ENCODE measurements around the gene ACTN4. TPM values are rescaled to one million over a fixed set of nuclear protein-coding genes. Genes with fewer than 3 reads are reported as not detected.
"Not testable (repeated sequence)": the region's sequence is repeated elsewhere in the genome, so short reads cannot be mapped to it uniquely, and the experiment has no call there.

ACTN4 gene
- total RNA-seq, 1 experiment from 2014 or later, result 615 TPM

- DNase-seq (ENCODE audit: low read depth), result no peak
Observed at GRCh38 chr19:38735257-38735686, 87.8 kb downstream of the ACTN4 start.

DNA sequence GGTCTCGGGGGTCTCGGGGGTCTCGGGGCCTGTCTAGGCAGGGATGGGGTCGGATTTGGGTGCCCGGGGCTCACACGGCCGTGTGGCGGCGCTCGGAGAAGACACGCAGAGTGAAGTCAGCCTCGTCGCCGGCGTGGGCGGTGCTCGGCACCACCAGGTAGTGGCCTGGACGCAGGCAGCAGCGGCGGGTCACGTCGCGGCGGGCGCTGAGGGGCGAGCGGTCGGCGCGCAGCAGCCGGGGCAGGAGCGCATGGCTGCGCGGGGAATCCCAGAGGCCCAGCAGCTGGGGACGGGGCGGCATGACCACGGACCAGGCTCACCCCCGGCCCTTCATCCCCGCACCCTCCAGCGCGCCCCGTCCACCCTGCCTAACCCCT, 88.6 kb downstream of the ACTN4 start:
- DNase-seq (ENCODE audit: low read depth), result no peak

DNA sequence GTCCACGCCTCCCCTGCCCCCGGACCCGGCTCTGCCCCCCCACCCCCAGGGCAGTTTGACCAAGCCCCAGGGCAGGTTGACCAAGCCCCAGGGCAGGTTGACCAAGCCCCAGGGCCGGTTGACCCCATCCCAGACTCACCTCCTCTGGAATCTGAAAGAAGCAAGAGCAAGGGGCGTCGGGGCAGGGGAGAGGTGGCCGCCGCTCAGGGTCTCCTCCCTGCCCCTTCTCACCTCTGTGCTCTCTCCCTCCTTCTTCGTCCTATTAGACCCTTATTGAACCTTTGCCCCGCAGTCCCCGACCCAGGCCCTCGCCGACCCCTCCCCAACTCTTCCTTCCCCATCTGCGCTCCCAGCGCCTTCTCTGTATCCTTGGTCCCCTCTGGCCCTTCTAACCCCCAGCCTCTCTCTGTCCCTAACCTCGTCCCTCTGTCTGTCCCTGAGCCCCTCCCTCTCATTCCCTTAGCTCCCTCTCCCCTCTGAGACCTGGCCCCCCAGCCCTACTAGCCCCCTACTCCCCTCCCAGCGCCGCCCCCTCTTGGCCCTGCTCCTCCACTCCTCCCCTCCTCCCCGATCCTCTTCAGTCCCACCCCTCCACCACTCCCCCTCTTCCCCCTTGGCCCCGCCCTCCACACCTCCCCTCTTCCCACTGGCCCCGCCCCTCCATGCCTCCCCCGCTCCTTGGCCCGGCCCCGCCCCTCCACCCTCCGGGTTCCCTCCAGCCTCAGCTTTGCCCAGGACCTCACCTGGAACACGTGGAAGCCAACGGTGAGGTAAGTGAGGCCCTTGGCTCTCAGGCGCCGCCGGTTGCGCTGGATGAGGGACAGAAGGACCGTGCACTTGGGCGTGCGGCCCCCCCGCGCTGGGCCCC, 89.2 kb downstream of the ACTN4 start:
- no peak for DNase-seq (ENCODE audit: low read depth)

- DNase-seq (ENCODE audit: low read depth), result no peak
Observed at GRCh38 chr19:38737281-38737865, 89.9 kb downstream of the ACTN4 start.

DNA sequence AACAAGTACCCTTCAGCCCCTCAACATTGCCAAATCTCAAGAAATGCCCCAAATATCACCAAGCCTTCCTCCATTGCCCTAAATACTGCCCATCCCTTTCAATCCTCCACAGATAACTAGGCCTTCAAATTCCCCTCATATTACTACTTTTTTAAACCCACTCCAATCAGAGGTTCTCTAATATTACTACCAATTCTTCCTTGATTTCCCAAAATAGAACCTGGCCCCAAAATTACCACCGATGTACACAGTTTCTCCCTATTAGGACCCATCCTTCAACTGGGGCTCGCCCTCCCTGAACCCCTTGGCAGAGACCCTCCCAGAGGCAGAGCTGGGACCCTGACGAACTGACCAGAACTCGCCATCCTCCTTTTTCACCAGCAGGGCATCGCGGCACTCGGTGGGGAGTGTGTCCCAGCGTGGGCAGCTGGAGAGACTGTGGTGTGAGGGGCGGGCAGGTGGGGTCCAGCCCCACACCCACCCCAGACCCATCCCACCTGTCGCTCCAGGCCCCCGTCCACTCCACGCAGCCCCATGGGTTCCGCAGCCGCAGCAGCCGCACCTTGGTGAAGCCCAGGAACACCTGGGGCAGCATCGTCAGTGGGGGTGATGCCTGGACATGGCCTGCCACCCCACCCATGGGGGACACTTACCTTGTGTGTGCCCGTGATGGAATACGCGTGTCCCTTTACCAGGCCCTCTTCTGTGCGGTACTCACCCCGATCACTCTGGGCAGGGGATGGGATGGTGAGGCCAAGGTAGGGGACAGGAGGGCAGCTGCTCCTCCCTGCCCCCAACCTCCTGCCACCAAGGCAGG, 90.7 kb downstream of the ACTN4 start:
- no peak for DNase-seq (ENCODE audit: low read depth)

- no peak for DNase-seq (ENCODE audit: low read depth)
Observed at GRCh38 chr19:38739440-38740256, 92.2 kb downstream of the ACTN4 start.

GRCh38 chr19:38740257-38740592, 92.8 kb downstream of the ACTN4 start:
- no peak for DNase-seq (ENCODE audit: low read depth)

DNA sequence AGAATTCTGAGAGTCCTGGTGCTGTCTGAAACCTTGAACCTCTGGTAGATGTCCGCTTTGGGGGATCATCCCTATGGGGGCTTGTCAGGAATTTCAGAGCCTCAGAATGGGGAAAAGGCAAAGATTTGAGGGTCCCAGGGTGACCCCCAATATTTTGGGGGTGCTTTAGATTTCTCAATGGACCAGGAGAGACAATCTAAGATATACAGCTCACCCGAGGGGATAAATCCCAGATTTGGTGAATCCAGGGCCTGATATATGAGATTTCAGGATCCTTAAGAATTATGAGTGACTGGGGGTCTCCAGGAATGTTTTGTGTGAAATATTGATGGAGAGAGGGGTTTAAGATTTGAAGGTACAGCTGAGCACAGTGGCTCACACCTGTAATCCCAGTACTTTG, 93.5 kb downstream of the ACTN4 start:
- no peak for DNase-seq (ENCODE audit: low read depth)

DNA sequence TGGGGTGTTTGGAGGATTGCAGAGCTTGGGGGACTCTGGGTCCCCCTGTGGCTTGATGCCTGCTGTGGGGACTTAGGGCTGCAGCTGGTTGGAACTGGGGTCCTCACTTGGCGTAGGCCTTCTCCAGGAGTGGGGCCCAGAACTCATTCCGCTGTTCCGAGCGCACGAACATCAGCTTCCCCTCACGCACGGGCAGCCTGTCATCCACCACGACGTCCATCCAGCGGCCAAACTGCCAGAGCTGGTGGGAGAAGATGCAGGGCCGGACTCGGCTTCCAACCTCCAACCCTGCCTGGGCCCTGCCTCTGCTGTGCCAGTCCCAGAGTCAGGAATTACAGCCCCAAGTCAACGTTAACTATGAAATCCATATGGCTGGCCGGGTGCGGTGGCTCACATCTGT, 94.2 kb downstream of the ACTN4 start:
- DNase-seq (ENCODE audit: low read depth), result no peak

GRCh38 chr19:38742296-38742695, 94.8 kb downstream of the ACTN4 start:
- no peak for DNase-seq (ENCODE audit: low read depth)

DNA sequence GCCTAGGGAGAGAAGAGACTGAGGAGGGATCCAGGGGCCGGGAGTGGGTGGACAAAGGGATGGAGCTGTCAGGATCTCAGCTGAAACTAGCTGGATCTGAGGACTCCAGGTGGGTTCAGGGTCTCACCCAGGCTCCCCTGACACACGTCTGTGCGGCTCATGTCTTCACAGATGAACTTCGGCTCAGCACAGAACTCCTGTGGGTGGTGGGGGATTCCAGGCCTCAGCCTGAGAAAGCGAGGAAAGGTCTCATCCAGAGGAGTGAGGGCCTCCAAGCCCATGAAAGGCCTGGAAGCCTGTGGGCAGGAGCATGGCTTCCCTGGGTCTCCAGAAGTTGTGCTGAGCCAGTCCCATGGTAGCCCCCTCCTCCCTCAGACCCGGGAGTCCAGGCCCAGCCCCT, 95.5 kb downstream of the ACTN4 start:
- no peak for DNase-seq (ENCODE audit: low read depth)

DNA sequence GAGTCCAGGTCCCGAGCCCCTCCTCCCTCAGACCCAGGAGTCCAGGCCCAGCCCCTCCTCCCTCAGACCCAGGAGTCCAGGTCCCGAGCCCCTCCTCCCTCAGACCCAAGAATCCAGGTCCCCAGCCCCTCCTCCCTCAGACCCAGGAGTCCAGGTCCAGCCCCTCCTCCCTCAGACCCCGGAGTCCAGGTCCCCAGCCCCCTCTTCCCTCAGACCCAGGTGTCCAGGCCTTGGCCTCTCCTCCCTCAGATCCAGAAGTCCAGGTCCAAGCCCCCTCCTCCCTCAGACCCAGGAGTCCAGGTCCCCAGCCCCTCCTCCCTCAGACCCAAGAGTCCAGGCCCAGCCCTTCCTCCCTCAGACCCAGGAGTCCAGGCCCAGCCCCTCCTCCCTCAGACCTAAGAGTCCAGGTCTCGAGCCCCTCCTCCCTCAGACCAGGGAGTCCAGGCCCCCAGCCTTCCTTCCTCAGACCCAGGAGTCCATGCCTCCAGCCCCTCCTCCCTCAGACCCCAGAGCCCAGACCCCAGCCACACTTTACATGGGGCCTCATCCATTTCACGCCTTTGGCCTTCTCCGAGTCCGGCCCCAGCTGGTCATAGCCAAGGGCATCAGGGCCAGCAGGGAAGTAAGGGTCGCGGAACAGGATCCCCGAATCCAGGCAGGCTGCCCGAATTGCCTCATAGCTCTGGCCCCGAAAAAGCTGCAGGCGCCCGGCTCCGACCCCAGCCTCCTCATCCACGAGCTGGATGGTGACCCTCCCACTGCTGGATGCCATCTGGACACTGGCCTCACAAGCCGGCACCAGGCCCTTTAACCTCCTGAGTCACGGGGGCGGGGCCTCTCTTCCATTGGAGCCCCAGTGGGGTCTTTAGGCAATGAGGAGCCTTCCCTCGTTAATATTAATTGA, 96.2 kb downstream of the ACTN4 start:
- DNase-seq (ENCODE audit: low read depth), result no peak

DNA sequence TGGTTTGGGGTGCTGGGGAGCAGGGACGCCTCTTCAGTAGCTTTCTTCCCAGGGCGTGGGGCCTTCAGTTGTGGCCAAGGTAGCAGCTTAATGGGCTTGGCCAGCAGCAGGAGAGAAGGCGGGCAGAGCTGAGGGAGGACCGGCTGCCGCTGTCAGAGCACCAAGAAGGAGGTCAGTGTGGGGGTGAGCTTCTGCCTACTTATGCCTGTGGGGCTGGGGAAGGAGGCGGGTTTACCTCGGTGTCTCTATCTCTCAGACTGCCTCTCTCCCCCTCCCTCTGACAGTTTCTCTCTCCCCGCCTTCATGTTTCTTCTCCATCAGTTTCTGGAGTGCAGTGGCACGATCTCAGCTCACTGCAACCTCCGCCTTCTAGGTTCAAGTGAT, 96.8 kb downstream of the ACTN4 start, which contains the start of gene CAPN12:
Gene CAPN12, minus strand, starts transcription at position 177 of the 384 bp plus-strand sequence. CDS start 309 bp downstream, outside the sequence.
- no peak for DNase-seq (ENCODE audit: low read depth)

- no peak for DNase-seq (ENCODE audit: low read depth)
Observed at GRCh38 chr19:38744874-38745273, 97.4 kb downstream of the ACTN4 start.

GRCh38 chr19:38745316-38745715, 97.9 kb downstream of the ACTN4 start:
- no peak for DNase-seq (ENCODE audit: low read depth)

DNA sequence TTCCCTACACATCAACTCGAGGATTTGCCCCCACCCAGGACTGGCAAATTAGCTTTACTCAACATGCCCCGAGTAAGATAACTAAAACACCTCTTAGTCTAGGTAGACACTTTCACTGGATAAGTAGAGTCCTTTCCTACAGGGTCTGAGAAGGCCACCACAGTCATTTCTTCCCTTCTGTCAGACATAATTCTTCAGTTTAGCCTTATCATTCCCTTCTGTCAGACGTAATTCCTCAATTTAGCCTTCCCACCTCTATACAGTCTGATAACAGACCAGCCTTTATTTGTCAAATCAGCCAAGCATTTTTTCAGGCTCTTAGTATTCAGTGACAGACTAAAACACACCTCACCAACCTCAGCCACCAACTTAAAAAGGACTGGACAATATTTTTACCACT, 106.3 kb downstream of the ACTN4 start:
- not testable (repeated sequence) for DNase-seq (ENCODE audit: low read depth)

DNA sequence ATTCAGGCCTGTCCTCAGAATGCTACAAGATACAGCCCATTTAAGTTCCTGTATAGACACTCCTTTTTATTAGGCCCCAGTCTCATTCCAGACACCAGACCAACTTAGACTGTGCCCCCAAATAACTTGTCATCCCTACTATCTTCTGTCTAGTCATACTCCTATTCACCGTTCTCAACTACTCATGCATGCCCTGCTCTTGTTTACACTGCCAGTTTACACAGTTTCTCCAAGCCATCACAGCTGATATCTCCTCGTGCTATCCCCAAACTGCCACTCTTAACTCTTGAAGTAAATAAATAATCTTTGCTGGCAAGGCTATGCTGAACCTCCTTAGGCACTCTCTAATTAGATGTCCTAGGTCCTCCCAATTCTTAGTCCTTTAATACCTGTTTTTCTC, 106.7 kb downstream of the ACTN4 start:
- not testable (repeated sequence) for DNase-seq (ENCODE audit: low read depth)

GRCh38 chr19:38759590-38760003, 112.1 kb downstream of the ACTN4 start:
- no peak for DNase-seq (ENCODE audit: low read depth)

DNA sequence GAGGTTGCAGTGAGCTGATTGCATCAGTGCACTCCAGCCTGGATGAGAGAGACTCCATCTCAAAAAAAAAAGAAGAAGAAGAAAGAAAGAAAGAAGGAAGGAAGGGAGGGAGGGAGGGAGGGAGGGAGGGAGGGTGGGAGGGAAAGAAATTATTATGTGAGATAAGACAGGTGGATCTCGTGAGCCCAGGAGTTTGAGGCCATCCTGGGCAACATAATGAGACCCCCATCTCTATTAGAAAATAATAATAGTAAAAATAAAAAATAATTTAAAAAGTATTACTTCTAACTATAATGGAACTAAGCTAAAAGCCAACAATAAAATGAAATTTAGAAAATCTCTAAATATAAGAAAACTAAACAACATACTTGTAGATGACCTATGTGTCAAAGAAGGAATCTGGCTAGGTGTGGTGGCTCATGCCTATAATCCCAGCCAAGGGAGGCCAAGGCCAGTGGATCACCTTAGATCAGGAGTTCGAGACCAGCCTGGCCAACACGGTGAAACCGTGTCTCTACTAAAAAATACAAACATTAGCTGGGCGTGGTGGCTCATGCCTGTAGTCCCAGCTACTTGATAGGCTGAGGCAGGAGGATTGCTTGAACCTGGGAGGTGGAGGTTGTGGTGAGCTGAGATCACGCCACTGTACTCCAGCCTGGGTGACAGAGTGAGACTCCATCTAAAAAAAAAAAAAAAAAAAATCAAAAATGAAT, 113.5 kb downstream of the ACTN4 start:
- not testable (repeated sequence) for DNase-seq (ENCODE audit: low read depth)

All from HT1080 (cell line).